ENCODE results near the gene RPUSD1. TPM values are rescaled to one million over a fixed set of nuclear protein-coding genes. Genes with fewer than 3 reads are reported as not detected.

The RPUSD1 gene
- total and polyA plus RNA-seq, 2 of the 13 experiments (the other 11 are each of a cell fraction or from before 2014, with no cell fraction given): 13.1 to 26.2 TPM

GRCh38 chr16:741986-742629, 46.1 kb downstream of the RPUSD1 start:
- TSS peak; percentile 67 for BruUV-seq (replicated peaks)
- TF ChIP-seq ZMAT5 (CRISPR knock-in tag; IDR thresholded peaks at IDR 0.05; ENCODE audit: borderline replicate concordance, low read depth) (no peak), RXRA (CRISPR knock-in tag; IDR thresholded peaks at IDR 0.05) (no peak), SRF (IDR thresholded peaks at IDR 0.05; ENCODE audit: low read depth, low read length) (no peak), ZNF800 (CRISPR knock-in tag; IDR thresholded peaks at IDR 0.05) (no peak), ZMYM3 (CRISPR knock-in tag; IDR thresholded peaks at IDR 0.05) (no peak), NFYB (CRISPR knock-in tag; IDR thresholded peaks at IDR 0.05) (no peak), ZNF710 (CRISPR knock-in tag; IDR thresholded peaks at IDR 0.05; ENCODE audit: borderline replicate concordance) (no peak), SMARCC2 (IDR thresholded peaks at IDR 0.05) (no peak), ZNF891 (CRISPR knock-in tag; IDR thresholded peaks at IDR 0.05) (no peak), CBX1 (IDR thresholded peaks at IDR 0.05; ENCODE audit: low read depth) (no peak), MTERF4 (CRISPR knock-in tag; IDR thresholded peaks at IDR 0.05) (no peak), ZNF513 (CRISPR knock-in tag; conservative IDR thresholded peaks at IDR 0.05) (no peak), JUNB (CRISPR knock-in tag; IDR thresholded peaks at IDR 0.05; ENCODE audit: borderline replicate concordance) (no peak)
- no peak overlapping the region for H3K9ac ChIP-seq (ENCODE audit: insufficient read depth, low read depth, low read length)
- peaks cover 18% of the 10 kb centered on the region for H3K4me1 ChIP-seq (ENCODE audit: insufficient read depth, low read length)
- no peak overlapping the region for H3K27ac ChIP-seq (ENCODE audit: extremely low read length, insufficient read depth, low read length)
- H3K4me3 ChIP-seq (replicated peaks in 1 of 3; ENCODE audit: insufficient read depth in 1 of 3, low read depth in 2 of 3, low read length in 3 of 3): no peak overlapping the region
- DNase-seq (ENCODE audit: low spot score) (no peak), ATAC-seq (no peak), FAIRE-seq (no peak)
- H4K20me1 ChIP-seq (ENCODE audit: insufficient read depth, low read length): no peaks in the 10 kb centered on the region
- H2AFZ ChIP-seq (ENCODE audit: low read length): no peak overlapping the region
- H3K4me2 ChIP-seq (ENCODE audit: low read depth, low read length): no peak overlapping the region
- H3K36me3 ChIP-seq (replicated peaks in 1 of 2; ENCODE audit: control insufficient read depth in 1 of 2, insufficient read depth in 2 of 2, low read length in 2 of 2): peaks cover 0 to 3% of the 10 kb centered on the region in 2 experiments; a peak in 1 of 5 replicates
- WGBS (ENCODE audit: low lambda C conversion rate): 75% methylated on average over 10 of the region's 15 CpGs
- ChIA-PET POLR2A (interaction anchor here (3.3 kb wide), 1 partner anchor 22 kb away, joined by 22 read pairs; the partner anchor contains the start of gene ANTKMT), CTCF (ENCODE audit: low intra/inter-chr PET ratio, low total read pairs) (no interaction called here)
- H3K79me2 ChIP-seq (ENCODE audit: insufficient read depth, low read length): no peaks in the 10 kb centered on the region
- intact Hi-C loops (cut with micrococcal nuclease; ENCODE audit: unreplicated experiment) (no loop called here), in situ Hi-C loops (cut with HindIII; ENCODE audit: extremely low pct_ligation_motif_present, low pct_unique_long_range_greater_than_20kb) (loop anchor here (5.0 kb wide), 1 partner anchor 45 kb away; the partner anchor contains the start of genes CHTF18 and RPUSD1)
- H3K27me3 ChIP-seq (ENCODE audit: control insufficient read depth in 1 of 2, insufficient read depth in 2 of 2, low read length in 2 of 2): 0 out of 5 replicates have a peak, but pooled peaks cover 0 to 5% of the 10 kb centered on the region in 2 experiments
- no peaks in the 10 kb centered on the region for H3K9me3 ChIP-seq (ENCODE audit: low read length)
